Prostate gland (tissue), 2 donors: ENCODE measurements around the gene NINJ2. TPM values are rescaled to one million over a fixed set of nuclear protein-coding genes. Genes with fewer than 3 reads are reported as not detected.

Source experiments
- DNase-seq: peaks from one replicate; pipeline ENCODE4 v3.0.0-alpha.2; 2019; ENCODE audit warnings: low spot score
- H3K27ac ChIP-seq, 2 donors: fragments of 200-600 bp; sonication (generic); 2 replicates each; pipeline ENCODE4 v1.5.1; 2017 to 2019
- H3K27me3 ChIP-seq: fragments of 200-600 bp; sonication (generic); replicated peaks from 2 replicates; pipeline ENCODE4 v1.5.1; 2019; ENCODE audit not compliant: insufficient read depth
- H3K36me3 ChIP-seq, 2 donors: fragments of 200-600 bp; sonication (generic); 1 replicate in 1 of 2; 2 replicates in 1 of 2; pipeline versions ENCODE4 v1.5.1 to v1.8.1; 2017 to 2019
- H3K4me1 ChIP-seq: fragments of 200-600 bp; sonication (generic); replicated peaks from 2 replicates; pipeline ENCODE4 v1.5.1; 2019
- H3K4me3 ChIP-seq, 2 donors: fragments of 200-600 bp; sonication (generic); 2 replicates each; pipeline ENCODE4 v1.5.1; 2017 to 2019
- H3K9me3 ChIP-seq: fragments of 200-600 bp; sonication (generic); 2 replicates; pipeline ENCODE4 v1.5.1; 2017
- POLR2A ChIP-seq: fragments of 450-650 bp; IDR thresholded peaks from one replicate; pipeline ENCODE4 v1.6.1; 2016; ENCODE audit warnings: antibody characterized with exemption, mild to moderate bottlenecking
- POLR2AphosphoS5 ChIP-seq: sonication (generic); formaldehyde crosslinking; IDR thresholded peaks from one replicate; pipeline ENCODE4 v1.6.1; 2017; ENCODE audit warnings: antibody characterized with exemption
- WGBS: methylation state at CpG from one replicate; pipeline ENCODE4 v1.1.5; 2018; 5-methylcytosine and 5-hydroxymethylcytosine counted together
- intact Hi-C: fragments of 100-400 bp; cut with DNase I; formaldehyde crosslinking; loops from one replicate; pipeline ENCODE4 v1.14.2; 2022
- total RNA-seq, 2 donors: library from RNA; depleted of rRNA; stranded (reverse); fragments of >200 nt; gene quantifications; one replicate each; pipeline ENCODE4 v1.1.0, GENCODE V29; 2016
- TF ChIP-seq, protein P1 (sequence below), 4 experiments: fragments of 200-600 bp in 2 of 4; fragments of 450-650 bp in 2 of 4; sonication (generic) in 2 of 4; IDR thresholded peaks; 1 replicate in 3 of 4; 2 replicates in 1 of 4; pipeline ENCODE4 v1.5.1; 2016 to 2019; ENCODE audit warnings: antibody characterized with exemption in 4 of 4, mild to moderate bottlenecking in 2 of 4, moderate library complexity in 2 of 4

NINJ2 gene
- total RNA-seq, 2 donors from 2014 or later: 1.1 to 17.3 TPM

DNA sequence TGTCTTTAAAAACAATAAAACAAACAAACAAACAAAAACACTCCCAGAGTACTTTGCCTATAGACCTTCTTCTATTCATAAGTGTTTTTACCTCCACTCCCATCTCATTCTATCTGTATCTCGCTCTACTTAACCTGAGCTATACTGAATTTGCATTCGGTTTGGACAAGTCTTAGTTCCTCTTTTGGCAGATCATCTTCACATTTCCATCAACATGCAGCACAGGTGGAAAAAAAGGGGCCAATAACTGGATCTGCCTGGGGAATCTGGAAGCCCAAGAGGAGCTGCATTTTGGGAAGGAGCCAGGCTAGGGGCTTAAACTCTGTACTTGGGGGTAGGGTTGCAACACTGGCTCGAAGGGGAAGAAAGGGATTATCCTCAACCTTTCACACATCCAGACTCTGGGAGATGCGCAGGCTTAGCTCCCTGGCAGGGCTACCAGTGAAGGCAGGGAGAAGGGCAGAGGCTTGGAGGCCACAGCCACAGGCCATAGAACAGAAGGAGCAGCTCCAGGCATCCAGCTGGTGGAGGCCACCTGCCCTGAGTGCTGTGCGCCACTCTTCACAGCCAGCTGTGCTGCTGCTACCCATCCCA is 4.1 kb downstream of the NINJ2 start:
- Histone ChIP-seq H3K27ac (no peak overlapping the region), H3K9me3 (no peaks in the 10 kb centered on the region), H3K4me1 (peaks cover 4% of the 10 kb centered on the region), H3K36me3 (no peaks in the 10 kb centered on the region), H3K4me3 (no peak overlapping the region), H3K27me3 (no peaks in the 10 kb centered on the region)
- WGBS: 94% methylated on average over 5 of the region's 5 CpGs
- TF ChIP-seq POLR2A: no peak
- TF ChIP-seq, protein P1, sequence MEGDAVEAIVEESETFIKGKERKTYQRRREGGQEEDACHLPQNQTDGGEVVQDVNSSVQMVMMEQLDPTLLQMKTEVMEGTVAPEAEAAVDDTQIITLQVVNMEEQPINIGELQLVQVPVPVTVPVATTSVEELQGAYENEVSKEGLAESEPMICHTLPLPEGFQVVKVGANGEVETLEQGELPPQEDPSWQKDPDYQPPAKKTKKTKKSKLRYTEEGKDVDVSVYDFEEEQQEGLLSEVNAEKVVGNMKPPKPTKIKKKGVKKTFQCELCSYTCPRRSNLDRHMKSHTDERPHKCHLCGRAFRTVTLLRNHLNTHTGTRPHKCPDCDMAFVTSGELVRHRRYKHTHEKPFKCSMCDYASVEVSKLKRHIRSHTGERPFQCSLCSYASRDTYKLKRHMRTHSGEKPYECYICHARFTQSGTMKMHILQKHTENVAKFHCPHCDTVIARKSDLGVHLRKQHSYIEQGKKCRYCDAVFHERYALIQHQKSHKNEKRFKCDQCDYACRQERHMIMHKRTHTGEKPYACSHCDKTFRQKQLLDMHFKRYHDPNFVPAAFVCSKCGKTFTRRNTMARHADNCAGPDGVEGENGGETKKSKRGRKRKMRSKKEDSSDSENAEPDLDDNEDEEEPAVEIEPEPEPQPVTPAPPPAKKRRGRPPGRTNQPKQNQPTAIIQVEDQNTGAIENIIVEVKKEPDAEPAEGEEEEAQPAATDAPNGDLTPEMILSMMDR (IDR thresholded peaks at IDR 0.05): no peak
- no peak for DNase-seq
- intact Hi-C loops: no loop called here

- DNase-seq: no peak
- Histone ChIP-seq H3K4me1 (peaks cover 1% of the 10 kb centered on the region), H3K9me3 (no peaks in the 10 kb centered on the region), H3K27ac (no peak overlapping the region), H3K36me3 (no peaks in the 10 kb centered on the region), H3K27me3 (no peaks in the 10 kb centered on the region), H3K4me3 (no peak overlapping the region)
- intact Hi-C loops: no loop called here
- WGBS: 62% methylated on average over 3 of the region's 3 CpGs
- TF ChIP-seq POLR2A (no peak), POLR2AphosphoS5 (no peak)
- TF ChIP-seq, protein P1 (IDR thresholded peaks at IDR 0.05): no peak
Measured at GRCh38 chr12:650983-651382, 12.3 kb downstream of the NINJ2 start.

GRCh38 chr12:647385-648085 is 15.7 kb downstream of the NINJ2 start:
- Histone ChIP-seq H3K27ac (peak overlapping the region; percentile 68 to 70), H3K27me3 (no peaks in the 10 kb centered on the region), H3K4me1 (peaks cover 8% of the 10 kb centered on the region), H3K9me3 (no peaks in the 10 kb centered on the region), H3K36me3 (no peaks in the 10 kb centered on the region), H3K4me3 (no peak overlapping the region)
- no peak for DNase-seq
- TF ChIP-seq POLR2A (no peak), POLR2AphosphoS5 (no peak)
- TF ChIP-seq, protein P1 (IDR thresholded peaks at IDR 0.05): no peak
- intact Hi-C loops: loop anchor here (10.0 kb wide), 2 partner anchors 167 to 947 kb away; partner anchors contain the start of gene FBXL14
- WGBS: 82% methylated on average over 7 of the region's 7 CpGs

DNA sequence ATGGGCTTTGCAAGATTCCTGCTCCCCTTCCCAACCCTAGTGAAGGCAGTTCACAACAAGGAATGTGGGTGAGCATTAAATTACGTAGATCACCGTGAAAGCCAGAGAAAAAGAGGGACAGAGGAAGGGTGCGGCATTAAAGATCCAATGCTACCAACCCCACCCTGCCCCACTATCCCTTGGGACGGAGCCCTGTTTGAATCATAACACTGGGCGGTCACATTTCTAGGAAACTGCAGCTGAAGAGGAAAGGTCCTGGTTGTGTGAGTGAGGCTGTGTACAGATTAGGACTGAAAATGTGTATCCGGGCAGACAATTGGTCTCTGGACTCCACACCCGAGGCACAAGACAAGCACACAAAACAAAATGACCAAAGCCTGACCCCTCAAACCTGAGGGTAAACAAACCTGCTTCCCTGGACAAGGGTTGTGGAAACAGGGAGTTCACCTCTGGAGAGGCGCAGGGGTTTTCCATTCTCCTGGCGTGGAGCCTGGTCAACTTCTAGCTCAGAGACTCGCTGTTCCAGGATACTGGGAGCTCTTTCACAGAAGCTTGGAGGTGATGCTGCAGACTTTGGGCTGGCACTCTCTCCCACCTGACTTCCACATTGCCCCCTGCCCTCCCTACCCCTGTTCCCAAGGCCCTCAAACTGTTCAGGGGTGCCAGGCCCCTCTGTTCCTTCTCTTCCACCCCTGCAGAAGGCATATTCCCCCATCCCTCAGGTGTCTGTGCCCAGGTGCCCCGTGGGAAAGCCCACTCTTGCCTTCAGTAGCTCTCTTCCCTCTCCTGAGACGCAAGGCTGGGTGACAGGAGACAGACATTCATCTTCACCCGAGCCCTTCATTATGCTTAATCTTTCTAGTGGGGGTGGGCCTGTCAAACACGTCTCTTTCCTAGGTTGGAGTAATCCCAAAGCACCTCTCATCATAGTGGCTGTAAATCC is 16.5 kb downstream of the NINJ2 start:
- TF ChIP-seq POLR2AphosphoS5 (peak; percentile 29), POLR2A (no peak)
- TF ChIP-seq, protein P1 (IDR thresholded peaks at IDR 0.05): no peak
- WGBS: 54% methylated on average over 14 of the region's 14 CpGs

More for the DNA sequence above, 16.5 kb downstream of the NINJ2 start:
- no peak overlapping the region for H3K4me3 ChIP-seq
- intact Hi-C loops: loop anchor here (10.0 kb wide), 2 partner anchors 168 to 948 kb away; partner anchors contain the start of gene FBXL14
- no peaks in the 10 kb centered on the region for H3K36me3 ChIP-seq
- H3K9me3 ChIP-seq: no peaks in the 10 kb centered on the region
- DNase-seq: peak; percentile 28
- no peaks in the 10 kb centered on the region for H3K27me3 ChIP-seq
- peak overlapping the region; percentile 68 to 70 for H3K27ac ChIP-seq
- peaks cover 8% of the 10 kb centered on the region for H3K4me1 ChIP-seq
